ENCODE results near the gene FOXJ3.

GRCh38 chr1:42263019-42263418, 72.0 kb downstream of the FOXJ3 start:
- TF ChIP-seq SP1 (IDR thresholded peaks at IDR 0.05; ENCODE audit: low read depth): no peak
- no peak for TF ChIP-seq TCF7L2 (IDR thresholded peaks at IDR 0.05; ENCODE audit: borderline replicate concordance, extremely low read depth, insufficient read depth, insufficient read length)
- TF ChIP-seq REST (IDR thresholded peaks at IDR 0.05; ENCODE audit: low read depth): no peak
- TF ChIP-seq CTCF (IDR thresholded peaks at IDR 0.05 in 2 of 3, conservative IDR thresholded peaks at IDR 0.05 in 1 of 3; ENCODE audit: borderline replicate concordance in 1 of 3, insufficient read depth in 1 of 3, low read depth in 2 of 3, low read length in 2 of 3): no peak
- no peak for TF ChIP-seq POLR2A (IDR thresholded peaks at IDR 0.05; ENCODE audit: borderline replicate concordance, extremely low read depth, insufficient read depth, insufficient read length)
- no peak for TF ChIP-seq EZH2phosphoT487 (IDR thresholded peaks at IDR 0.05; ENCODE audit: borderline replicate concordance)
- TF ChIP-seq ZNF274 (IDR thresholded peaks at IDR 0.05; ENCODE audit: low read depth, low read length): no peak
- no peak for TF ChIP-seq RAD21 (IDR thresholded peaks at IDR 0.05; ENCODE audit: low read depth)
